ENCODE data around the gene PPP4R3A. TPM values are rescaled to one million over a fixed set of nuclear protein-coding genes. Genes with fewer than 3 reads are reported as not detected.
"Not testable (repeated sequence)": the region's sequence is repeated elsewhere in the genome, so short reads cannot be mapped to it uniquely, and the experiment has no call there.

PPP4R3A gene
- 47.4 TPM for total RNA-seq
- long read RNA-seq, full-length matches to known transcripts, result 22 of 28 reads
- long read RNA-seq, partial matches to known transcripts, result 2 of 28 reads
- long read RNA-seq, other reads (novel, unspliced or antisense), result 4 of 28 reads

DNA sequence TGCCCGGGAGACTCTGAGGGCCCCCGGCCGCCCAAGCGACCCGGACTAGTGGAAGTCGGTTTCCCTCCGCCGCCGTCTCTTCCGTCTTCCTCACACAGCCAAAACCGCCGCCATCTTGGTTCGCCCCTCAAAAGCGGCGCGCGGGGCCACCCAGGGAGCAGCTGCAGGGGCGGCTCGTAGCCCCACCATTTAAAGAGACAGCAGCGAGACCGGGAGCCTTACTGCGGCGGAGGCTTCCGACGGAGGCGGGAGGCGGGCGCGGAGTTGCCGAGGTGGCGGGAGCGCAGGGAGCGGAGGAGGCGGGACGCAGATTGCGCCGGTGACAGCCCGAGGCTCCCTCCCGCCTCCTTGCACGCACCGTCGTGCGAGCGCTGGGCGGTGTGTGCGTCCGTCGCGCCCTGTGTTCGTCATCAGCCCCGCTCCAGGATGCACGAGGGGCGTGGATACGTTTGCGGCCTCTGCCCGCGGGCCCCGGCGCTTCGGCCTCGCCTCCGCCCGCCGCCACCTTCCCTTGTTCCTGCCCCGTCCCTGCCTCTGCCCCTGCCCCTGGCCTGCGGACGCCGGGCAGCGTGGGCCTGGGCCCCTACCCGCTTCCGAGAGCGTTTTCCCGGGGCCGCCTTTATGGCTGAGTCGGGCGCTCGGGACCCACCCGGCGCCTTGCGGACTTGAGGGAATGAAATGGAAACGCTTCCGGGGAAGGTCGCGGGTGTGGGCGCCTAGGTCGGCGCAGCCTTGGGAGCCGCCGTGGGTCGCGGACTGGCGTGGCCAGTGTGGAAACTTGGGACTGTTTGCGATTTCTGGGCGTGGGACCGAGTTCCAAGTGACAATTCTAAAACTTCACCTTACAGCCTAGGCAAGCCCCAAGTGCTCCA lies at the start of gene PPP4R3A:
Gene PPP4R3A, minus strand, starts transcription at position 140 of the 872 bp plus-strand sequence. CDS start 663 bp downstream, outside the sequence.
- DNase-seq (ENCODE audit: missing footprints) (peak; percentile 97), ATAC-seq (peak; percentile 97)
- intact Hi-C loops (cut with DNase I), result no loop called here

DNA sequence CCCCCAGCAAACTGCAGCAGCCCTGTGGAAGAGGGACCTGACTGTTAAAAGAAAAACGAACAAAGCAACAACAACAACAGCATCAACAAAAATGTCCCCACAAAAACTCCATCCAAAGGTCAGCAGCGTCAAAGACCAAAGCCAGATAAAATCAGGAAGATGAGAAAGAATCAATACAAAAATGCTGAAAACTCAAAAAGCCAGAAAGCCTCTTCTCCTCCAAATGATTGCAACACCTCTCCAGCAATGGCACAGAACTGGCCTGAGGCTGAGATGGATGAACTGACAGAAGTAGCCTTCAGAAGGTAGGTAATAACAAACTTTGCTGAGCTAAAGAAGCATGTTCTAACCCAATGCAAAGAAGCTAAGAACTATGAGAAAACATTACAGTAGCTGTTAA lies 45.4 kb upstream of the PPP4R3A start:
- no peak for DNase-seq (ENCODE audit: missing footprints)
- intact Hi-C loops (cut with DNase I), result no loop called here
- no peak for ATAC-seq

DNA sequence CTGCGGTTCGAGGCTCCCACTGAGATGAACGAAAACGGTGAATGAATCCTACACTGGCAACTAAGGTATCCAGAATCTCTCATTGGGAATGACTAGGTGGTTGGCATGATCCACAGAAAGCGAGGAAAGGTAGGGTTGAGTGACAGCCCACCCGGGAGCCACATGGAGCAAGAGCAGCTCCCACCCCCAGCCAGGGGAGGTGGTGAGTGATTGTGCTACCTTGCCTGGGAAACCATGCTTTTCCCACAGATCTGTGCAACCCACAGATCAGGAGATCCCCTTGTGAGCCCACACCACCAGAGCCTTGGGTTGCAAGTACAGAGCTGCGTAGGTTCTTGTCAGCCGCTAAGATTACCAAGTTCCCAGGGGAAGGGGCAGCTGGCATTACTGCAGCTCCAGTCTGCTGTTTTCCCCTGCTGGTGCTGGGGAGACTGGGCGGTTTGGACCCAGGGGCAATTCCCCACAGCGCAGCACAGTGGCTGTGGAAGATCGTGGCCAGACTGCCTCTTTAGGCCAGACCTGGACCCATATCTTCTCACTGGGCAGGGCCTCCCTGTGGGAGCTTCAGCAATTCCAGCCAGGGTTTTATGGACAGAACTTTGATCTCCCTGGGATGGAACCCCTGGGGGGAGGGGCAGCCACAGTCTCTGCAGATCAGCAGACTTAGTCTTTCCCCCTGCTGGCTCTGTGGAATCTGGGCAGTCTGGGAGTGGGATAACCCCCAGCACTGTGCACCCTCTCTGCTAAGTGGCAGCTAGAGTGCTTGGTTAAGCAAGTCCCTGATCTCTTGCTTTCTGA lies 44.6 kb upstream of the PPP4R3A start:
- intact Hi-C loops (cut with DNase I), result no loop called here
- ATAC-seq, result no peak

GRCh38 chr14:91548108-91548507 lies 38.0 kb upstream of the PPP4R3A start:
- DNase-seq (ENCODE audit: missing footprints), result no peak
- intact Hi-C loops (cut with DNase I), result no loop called here
- no peak for ATAC-seq

More for the DNA sequence above, 44.6 kb upstream of the PPP4R3A start:
- DNase-seq (ENCODE audit: missing footprints), result no peak

DNA sequence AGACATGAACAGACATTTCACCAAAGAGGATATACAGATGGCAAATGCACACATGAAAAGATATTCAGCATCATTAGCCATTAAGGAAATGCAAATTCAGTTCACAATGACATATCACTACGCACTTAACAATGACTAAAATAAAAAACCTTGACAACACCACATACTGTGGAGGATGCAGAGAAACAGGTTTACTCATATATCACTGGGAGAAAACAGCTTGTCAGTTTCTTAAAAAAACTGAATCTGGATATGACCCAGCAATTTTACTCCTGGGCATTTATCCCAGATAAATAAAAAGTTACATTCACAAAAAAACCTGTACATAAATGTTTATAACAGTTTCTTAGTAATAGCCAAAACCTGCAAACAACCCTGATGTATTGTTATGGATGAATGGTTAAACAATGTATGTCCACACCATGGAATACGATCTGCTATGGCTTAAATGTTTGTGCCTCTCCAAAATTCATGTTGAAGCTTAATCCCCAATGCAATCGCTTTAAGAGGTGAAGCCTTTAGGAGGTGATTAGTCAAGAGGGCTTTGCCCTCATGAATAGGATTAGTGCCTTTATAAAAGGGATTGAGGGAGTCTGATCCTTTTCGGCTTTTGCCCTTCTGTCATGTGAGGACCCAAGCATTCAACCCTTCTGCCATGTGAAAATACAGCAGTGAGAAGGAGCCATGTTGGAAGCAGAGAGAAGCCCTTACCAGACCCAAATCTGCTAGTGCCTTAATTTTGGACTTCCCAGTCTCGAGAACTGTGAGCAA lies 36.0 kb upstream of the PPP4R3A start:
- DNase-seq (ENCODE audit: missing footprints) (no peak), ATAC-seq (no peak)
- intact Hi-C loops (cut with DNase I), result no loop called here

DNA sequence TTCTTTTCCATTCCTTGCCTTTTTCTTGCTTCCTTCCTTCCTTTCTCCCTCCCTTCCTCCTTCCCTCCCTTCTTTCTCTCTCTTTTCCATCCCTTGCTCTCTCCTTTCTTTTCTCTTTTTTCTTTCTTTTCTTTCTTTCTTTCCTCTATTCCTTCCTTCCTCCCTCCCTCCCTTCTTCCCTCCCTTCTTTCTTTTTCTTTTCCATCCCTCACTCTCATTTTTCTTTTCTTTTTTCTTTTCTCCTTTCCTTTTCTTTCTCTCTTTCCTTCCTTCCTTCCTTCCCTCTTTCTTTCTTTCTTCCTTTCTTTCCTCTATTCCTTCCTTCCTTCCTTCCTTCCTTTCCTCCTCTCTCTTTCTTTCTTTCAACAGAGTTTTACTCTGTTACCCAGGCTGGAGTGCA lies 35.1 kb upstream of the PPP4R3A start:
- ATAC-seq, result no peak
- intact Hi-C loops (cut with DNase I), result no loop called here
- DNase-seq (ENCODE audit: missing footprints), result no peak

GRCh38 chr14:91536327-91536726 lies 26.2 kb upstream of the PPP4R3A start:
- intact Hi-C loops (cut with DNase I), result no loop called here
- DNase-seq (ENCODE audit: missing footprints) (no peak), ATAC-seq (no peak)

DNA sequence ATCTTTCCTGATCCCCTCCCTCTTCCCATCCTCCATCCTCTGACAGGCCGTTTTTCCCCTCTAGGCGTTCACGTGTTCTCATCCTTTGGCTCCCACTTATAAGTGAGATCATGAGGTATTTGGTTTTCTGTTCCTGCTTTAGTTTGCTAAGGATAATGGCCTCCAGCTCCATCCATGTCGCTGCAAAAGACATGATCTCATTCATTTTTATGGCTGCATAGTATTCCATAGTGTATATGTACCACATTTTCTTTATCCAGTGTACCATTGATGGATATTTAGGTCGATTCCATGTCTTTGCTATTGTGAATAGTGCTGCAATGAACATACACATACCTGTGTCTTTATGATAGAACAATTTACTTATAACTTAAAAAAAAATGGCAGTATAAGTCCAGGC lies 23.9 kb upstream of the PPP4R3A start:
- intact Hi-C loops (cut with DNase I); DNase-seq (ENCODE audit: missing footprints); ATAC-seq: not testable (repeated sequence)

- intact Hi-C loops (cut with DNase I), result no loop called here
- no peak for ATAC-seq
- no peak for DNase-seq (ENCODE audit: missing footprints)
These were observed 23.5 kb upstream of the PPP4R3A start for GRCh38 chr14:91533623-91534022.

GRCh38 chr14:91523972-91524371 lies 13.9 kb upstream of the PPP4R3A start:
- intact Hi-C loops (cut with DNase I), result no loop called here
- ATAC-seq (no peak), DNase-seq (ENCODE audit: missing footprints) (no peak)

DNA sequence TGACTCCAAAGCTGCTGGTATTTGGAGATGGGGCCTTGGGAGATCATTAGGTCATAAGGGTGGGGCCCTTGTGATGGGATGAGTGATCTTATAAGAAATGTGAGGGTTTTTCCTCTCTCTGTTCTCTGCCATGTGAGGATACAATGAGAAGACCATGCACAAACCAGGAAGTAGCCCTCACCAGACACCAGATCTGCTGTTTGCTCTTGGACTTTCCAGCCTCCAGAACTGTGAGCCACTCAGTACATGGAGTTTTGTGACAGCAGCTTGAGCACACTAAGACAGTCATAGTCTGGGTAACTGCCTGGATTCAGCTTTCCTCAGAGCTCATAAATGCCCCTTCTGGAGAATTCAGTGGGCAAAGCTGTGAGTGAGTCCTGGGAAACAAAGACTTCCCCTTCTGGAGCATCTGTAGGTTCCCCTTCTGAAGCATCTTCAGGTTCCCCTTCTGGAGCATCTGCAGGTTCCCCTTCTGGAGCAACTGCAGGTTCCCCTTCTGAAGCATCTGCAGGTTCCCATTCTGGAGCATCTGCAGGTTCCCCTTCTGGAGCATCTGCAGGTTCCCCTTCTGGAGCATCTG lies 11.0 kb upstream of the PPP4R3A start:
- ATAC-seq, result no peak
- DNase-seq (ENCODE audit: missing footprints), result no peak
- intact Hi-C loops (cut with DNase I), result no loop called here

- no peak for ATAC-seq
- intact Hi-C loops (cut with DNase I), result no loop called here
- no peak for DNase-seq (ENCODE audit: missing footprints)
These were observed 10.0 kb upstream of the PPP4R3A start for GRCh38 chr14:91520138-91520537.

DNA sequence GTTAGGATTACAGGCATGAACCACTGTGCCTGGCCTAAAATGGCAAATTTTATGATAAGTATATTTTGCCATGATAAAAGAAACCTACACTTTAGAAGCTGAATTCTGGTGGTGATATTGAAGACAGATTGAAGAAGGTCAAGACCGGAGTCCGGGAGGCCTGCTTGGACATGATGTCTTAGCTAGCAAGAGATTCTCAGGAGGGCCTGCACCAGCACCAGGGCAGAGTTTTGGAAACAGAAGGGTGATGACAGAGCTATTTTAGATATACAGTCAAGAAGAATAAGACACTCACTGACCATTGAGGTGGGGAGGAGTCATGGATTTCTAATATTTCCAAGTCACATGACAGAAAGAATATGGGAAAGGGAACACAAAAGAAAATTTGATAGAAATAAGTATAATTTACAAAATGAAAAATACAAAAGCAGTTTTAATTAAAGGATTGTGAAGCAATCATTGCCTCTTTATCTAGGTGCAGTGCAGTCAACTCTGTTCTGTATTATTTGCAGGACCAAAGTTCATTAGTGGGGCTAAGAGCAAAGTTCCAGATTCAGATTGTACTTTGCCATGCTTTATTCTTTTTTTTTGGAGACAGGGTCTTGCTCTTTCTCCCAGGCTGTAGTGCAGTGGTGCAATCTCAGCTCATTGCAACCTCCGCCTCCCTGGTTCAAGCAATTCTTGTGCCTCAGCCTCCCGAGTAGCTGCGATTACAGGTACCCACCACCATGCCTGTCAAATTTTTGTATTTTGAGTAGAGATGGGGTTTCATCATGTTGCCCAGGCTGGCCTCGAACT lies 9.3 kb upstream of the PPP4R3A start:
- ATAC-seq, result no peak
- no peak for DNase-seq (ENCODE audit: missing footprints)
- intact Hi-C loops (cut with DNase I), result no loop called here

DNA sequence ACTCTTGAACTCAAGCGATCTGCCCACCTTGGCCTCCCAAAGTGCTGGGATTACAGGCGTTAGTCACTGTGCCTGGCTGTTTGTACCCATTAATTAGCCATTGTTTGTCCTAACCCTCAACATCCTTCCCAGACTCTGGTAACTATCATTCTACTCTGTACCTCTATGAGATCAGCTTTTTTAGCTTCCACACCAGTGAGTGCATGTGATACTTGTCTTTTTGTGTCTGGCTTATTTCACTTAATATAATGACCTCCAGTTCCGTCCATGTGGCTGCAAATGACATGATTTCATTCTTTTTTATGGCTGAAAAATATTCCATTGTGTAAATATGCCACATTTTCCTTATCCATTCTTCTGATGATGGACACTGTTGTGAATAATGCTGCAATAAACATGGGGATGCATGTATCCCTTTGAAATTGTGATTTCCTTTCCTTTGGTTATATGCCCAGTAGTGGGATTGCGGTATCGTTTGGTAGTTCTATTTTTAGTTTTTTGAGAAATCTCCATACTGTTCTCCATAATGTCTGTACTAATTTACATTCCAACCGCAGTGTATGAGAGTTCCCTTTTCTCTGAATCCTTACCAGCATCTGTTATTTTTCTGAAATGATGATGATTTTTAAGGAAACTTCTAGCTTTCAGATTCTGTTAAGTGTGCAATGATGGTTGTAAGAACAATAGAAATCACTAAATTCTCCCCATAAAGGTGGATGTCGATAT lies 6.7 kb upstream of the PPP4R3A start:
- ATAC-seq (no peak), DNase-seq (ENCODE audit: missing footprints) (no peak)
- intact Hi-C loops (cut with DNase I), result no loop called here

- DNase-seq (ENCODE audit: missing footprints) (no peak), ATAC-seq (no peak)
- intact Hi-C loops (cut with DNase I), result no loop called here
These were observed 5.9 kb upstream of the PPP4R3A start for GRCh38 chr14:91515979-91516378.

DNA sequence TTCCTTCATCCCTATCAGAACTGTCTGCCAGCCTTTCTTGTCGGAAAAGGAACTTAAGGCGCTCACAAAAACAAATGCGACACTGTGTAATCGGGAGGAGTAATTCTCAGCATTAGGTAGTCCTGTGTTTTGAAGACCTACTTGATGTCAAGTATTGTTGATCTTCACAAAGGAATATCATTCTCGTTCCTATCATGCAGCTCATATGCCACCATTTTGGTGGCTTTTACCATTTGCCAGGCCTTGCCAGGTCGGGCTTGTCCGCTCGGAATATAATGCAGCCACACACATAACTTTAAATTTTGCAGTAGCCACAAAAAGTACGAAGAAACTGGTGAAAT lies 903 bp upstream of the PPP4R3A start:
- intact Hi-C loops (cut with DNase I), result no loop called here
- no peak for DNase-seq (ENCODE audit: missing footprints)
- ATAC-seq, result no peak

- peak; percentile 15 for ATAC-seq
- intact Hi-C loops (cut with DNase I), result loop anchor here (5.0 kb wide), 1 partner anchor 1247 kb away; no protein-coding TSS in a partner anchor
- DNase-seq (ENCODE audit: missing footprints), result no peak
These were observed 286 bp downstream of the PPP4R3A start for GRCh38 chr14:91509878-91510170.
